CD1c-positive myeloid dendritic cell (primary cell): ENCODE results near the gene ELP6.
"Not testable (repeated sequence)": the region's sequence is repeated elsewhere in the genome, so short reads cannot be mapped to it uniquely, and the experiment has no call there.

ENCODE experiments used
- DNase-seq: peaks from one replicate; pipeline ENCODE4 v3.0.0-alpha.2; 2016; ENCODE audit errors: extremely low spot score

ELP6 gene

GRCh38 chr3:47512416-47513124, 942 bp downstream of the ELP6 start:
- peak; percentile 1 for DNase-seq

DNA sequence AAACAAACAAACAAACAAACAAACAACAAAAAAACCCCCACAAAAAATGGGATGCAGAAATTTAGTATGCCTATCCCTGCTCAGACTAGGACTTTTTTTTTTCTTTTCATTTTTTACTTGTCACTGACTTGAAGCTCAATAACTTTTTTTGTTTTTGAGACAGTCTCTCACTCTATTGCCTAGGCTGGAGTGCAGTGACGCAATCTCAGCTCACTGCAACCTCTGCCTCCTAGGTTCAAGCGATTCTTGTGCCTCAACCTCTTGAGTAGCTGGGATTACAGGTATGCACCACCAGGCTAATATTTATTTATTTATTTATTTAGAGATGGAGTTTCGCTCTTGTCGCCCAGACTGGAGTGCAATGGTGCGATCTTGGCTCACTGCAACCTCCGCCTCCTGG, 8.2 kb downstream of the ELP6 start:
- DNase-seq = not testable (repeated sequence)

DNA sequence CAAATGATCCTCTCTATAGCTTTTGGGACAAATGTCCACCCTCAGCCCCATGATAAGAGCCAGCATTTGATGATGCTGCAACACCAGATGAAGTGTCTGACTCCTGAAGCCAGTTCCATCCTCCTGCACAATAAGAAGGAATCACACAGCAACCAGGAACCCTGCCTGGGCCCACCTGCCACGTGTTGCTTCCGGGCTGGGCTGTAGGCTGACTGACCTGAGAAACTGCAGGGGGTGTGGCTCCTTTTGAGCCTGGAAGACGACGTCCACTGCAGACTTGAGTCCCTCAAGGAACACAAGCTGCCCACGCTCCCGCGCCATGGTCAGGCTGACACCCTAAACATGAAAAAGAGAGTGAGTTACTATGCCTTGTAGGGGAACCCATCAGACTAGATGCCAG, 9.4 kb downstream of the ELP6 start:
- DNase-seq = no peak

GRCh38 chr3:47503033-47503432, 10.5 kb downstream of the ELP6 start:
- no peak for DNase-seq

DNA sequence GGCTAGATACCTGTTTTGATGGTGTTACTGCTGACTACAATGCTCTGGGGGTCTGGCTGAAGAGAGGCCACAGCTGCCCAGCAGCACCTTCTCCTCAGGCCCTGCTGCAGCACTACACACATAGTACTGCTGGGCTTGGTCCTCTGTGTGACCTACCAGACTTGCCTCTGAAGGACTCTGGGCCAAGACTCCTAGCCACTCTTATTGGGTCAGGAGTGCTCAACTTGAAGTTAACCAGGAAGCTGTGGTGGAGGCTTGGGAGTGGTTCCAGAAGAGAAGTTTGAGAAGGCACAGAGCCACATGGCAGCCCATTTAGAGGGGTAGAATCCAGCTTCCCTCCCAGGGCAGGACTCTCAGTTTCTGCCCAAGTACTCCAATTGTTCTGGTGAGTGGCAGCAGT, 16.6 kb downstream of the ELP6 start:
- DNase-seq = no peak

GRCh38 chr3:47495886-47496285, 17.6 kb downstream of the ELP6 start:
- no peak for DNase-seq

GRCh38 chr3:47495111-47495510, 18.4 kb downstream of the ELP6 start:
- DNase-seq = no peak

DNA sequence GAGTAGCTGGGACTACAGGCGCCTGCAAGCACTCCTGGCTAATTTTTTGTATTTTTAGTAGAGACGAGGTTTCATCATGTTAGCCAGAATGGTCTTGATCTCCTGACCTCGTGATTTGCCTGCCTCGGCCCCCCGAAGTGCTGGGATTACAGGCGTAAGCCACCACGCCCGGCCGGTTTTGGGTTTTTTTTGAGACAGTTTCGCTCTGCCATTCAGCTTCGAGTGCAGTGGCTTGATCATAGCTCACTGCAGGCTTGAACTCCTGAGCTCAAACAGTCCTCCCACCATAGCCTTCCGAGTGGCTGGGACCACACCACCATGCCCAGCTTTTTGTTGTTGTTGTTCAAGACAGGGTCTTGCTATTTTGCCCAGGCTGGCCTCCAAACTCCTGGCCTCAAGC, 21.7 kb downstream of the ELP6 start:
- no peak for DNase-seq

DNA sequence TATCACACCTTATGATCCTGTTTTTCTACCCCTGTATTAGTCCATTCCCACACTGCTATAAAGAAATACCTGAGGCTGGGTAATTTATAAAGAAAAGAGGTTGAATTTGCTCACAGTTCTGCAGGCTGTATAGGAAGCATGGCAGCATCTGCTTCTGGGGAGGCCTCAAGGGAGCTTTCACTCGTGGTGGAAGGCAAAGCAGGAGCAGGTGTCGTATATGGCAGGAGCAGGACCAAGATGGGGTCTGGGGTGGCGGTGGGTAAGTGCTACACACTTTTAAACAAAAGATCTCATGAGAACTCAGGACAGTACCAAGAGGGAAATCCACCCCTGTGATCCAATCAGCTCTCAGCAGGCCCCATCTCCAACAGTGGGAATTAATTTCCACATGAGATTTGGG, 22.3 kb downstream of the ELP6 start:
- DNase-seq = no peak

DNA sequence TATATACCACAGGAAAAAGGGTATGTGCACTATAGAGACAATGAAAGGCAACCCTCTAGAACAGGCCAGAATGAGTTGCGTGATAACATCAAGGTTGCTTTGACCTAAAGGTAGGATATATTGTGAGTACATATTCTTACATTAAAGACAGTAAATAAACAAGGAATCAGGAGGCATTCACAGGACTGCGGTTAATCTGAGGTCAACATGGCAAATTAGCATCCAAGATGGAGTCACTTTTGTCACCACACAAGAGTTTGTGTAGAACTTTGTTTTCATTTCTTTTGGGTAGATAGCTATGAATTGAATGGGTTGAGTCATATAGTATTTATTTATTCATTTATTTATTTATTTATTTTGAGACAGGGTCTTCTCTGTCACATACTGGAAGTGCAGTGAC, 26.2 kb downstream of the ELP6 start:
- DNase-seq = no peak

DNA sequence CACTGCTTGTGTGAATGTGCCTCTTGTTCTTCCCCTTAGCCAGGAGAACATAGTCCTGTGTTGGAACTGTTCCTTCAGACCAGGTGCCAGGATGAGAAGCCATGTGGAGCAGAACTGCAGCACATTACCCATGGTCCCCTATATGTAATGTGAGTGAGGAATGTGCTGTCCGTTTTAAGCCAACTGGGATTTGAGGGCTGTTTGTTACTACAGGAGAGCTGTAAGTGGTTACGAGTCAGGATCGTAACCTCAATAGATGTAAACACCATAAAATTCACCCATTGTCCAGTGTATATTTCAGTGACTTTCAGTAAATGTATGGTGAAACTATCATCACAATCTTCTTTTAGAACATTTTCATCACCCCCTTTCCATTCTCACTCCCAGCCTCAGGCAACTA, 27.7 kb downstream of the ELP6 start:
- no peak for DNase-seq

- DNase-seq = no peak
Measured at GRCh38 chr3:47482366-47482765, 31.1 kb downstream of the ELP6 start.

DNA sequence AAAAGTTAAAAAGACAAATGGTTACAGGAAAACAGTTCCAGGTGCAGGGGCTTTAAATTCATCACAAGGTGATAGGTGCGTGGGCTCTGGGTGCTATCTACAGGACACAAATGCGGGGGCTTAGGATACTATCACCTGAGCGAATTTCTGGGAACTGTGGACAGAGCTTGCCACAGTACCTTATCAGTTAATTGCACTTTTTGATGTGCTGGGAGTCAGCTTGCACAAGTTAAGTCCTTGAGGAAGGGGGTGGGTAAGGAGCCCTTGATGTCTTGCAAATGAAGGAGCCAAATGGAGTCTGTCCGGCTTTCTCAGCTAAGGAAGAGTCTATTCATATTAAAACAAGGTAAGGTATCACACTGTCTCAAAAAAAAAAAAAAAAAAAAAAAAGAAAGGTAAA, 31.7 kb downstream of the ELP6 start:
- not testable (repeated sequence) for DNase-seq

- DNase-seq = not testable (repeated sequence)
Measured at GRCh38 chr3:47480267-47480666, 33.2 kb downstream of the ELP6 start.

GRCh38 chr3:47479826-47480160, 33.7 kb downstream of the ELP6 start:
- DNase-seq = no peak

DNA sequence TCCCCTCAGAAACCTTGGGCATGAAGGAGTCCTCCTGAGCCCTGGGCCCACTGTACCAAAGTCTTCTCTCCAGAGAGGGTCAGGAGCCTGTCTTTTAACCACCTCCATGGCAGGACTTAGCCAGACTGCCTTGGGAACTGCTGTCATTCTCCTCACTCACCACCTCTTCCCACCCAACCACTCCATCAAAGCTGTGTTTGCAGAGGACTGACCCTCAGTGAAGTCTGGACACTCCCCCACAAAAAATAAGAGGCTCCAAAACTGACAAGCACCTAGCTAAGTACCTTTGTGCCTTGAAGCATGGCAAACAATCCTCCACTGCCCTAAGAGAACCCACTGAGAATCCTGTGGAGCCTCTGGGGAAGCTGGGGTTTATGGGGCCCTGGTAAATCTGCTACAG, 35.5 kb downstream of the ELP6 start:
- no peak for DNase-seq

DNA sequence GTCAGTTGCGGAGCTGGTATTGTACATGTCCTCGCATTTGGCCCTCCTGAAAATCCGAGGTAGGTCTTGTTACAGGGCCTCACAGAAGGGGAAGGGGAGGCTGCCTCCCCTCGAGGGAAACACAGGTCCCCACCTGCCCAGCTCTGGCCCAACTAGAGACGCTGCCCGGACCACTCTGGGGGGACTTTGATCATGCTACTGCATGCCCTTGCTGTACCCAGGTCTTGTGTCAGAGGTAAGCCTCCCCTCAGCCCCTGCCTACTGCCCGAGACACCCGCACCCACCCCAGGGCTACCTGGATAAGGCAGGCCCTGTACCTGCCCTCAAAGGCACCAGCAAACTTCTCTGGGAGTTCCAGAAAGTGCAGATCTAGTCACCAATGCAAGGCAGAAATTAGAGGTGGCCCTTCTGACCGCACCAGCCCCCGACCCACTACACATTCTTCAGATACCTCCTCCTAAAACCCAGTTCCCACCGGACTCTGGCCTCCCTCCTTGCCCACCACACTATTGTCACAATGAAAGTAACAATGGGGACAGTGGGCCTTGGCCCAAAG, 36.8 kb downstream of the ELP6 start:
- no peak for DNase-seq

- no peak for DNase-seq
Measured at GRCh38 chr3:47476330-47476626, 37.2 kb downstream of the ELP6 start.

- DNase-seq = peak; percentile 97
Measured at GRCh38 chr3:47475570-47476329, 37.8 kb downstream of the ELP6 start, which contains the start of gene SCAP. TSS of gene SCAP (minus strand) at chr3:47475941. CDS start at chr3:47442993, 32,948 bp downstream.

- DNase-seq = no peak
Measured at GRCh38 chr3:47475029-47475569, 38.4 kb downstream of the ELP6 start.

DNA sequence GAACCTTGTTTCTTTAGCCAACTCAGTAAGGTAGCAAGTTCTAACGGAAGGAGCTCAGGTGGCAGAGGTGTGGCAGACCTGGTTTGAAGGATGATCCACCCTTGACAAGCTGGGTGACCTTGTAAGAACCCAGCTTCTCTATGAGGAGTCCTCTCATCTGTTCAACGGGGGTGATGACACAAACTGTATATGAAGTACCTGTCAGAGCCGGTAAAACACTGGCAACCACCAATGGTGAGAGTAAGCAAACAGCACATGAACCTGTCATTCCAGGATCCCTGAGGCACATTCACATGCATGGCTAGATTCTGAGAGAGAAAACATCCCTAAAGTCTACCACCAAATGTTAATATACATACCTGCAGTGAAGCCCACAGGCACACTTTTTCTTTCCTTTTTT, 40.1 kb downstream of the ELP6 start:
- no peak for DNase-seq

GRCh38 chr3:47469616-47470015, 43.9 kb downstream of the ELP6 start:
- no peak for DNase-seq

- DNase-seq = not testable (repeated sequence)
Measured at GRCh38 chr3:47468315-47468714, 45.2 kb downstream of the ELP6 start.
